Neural cell (in vitro differentiated cells): ENCODE measurements around the gene SLC10A2.
"Not testable (repeated sequence)": the region's sequence is repeated elsewhere in the genome, so short reads cannot be mapped to it uniquely, and the experiment has no call there.

Experiments
- CTCF ChIP-seq: fragments of 450-650 bp; IDR thresholded peaks from 2 replicates; pipeline ENCODE4 v1.5.1; 2014; ENCODE audit warnings: antibody characterized with exemption, mild to moderate bottlenecking, moderate library complexity; ENCODE audit not compliant: poor library complexity, severe bottlenecking
- EZH2 ChIP-seq: fragments of 200-600, 300-800 bp; shearing (Covaris generic), sonication (generic); IDR thresholded peaks from 2 replicates; pipeline ENCODE4 v1.6.1; 2014; ENCODE audit warnings: antibody characterized with exemption, low read length, borderline replicate concordance, mild to moderate bottlenecking; ENCODE audit not compliant: insufficient read depth, poor library complexity, severe bottlenecking

DNA sequence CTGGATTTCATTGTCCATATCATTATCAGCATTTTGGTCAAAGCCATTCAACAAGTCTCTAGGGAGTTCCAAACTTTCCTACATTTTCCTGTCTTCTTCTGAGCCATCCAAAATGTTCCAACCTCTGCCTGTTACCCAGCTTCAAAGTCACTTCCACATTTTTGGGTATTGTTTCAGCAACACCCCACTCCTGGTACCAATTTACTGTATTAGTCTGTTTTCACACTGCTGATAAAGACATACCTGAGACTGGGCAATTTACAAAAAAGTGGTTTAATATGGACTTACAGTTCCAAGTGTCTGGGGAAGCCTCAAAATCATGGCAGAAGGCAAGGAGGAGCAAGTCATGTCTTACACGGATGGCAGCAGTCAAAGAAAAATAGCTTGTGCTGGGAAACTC is 27.4 kb upstream of the SLC10A2 start:
- TF ChIP-seq CTCF, EZH2: not testable (repeated sequence)
